Measurements from ENCODE around the gene FCAMR.

FCAMR gene

DNA sequence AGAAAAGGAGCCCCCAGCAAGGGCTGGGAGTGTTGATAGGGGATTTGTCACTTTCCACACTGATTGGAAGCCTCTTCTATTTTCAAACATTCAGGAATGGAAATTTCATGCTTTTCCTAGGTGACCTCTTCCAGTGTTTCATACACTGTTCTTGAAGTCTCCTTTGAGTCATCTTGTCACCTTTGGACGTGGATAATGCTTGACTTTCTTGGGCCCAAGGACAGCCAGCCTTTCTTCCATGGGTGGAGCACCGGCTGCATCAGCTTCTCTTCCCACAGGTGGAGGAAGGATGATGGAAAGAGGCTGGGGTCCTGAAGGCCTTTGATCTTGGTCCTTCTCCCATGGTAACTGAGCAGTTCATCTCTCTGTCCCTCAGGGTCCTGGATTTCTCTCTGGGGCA, 12.1 kb downstream of the FCAMR start:
- no peaks in the 10 kb centered on the region for H3K4me1 ChIP-seq (ENCODE audit: low read depth, poor library complexity, severe bottlenecking)
- H3K4me3 ChIP-seq (IDR thresholded peaks at IDR 0.05; ENCODE audit: insufficient read depth, low read depth, low read length): no peak overlapping the region
- no peak overlapping the region for H3K9ac ChIP-seq
- no peaks in the 10 kb centered on the region for H4K20me1 ChIP-seq (ENCODE audit: insufficient read depth)
- TF ChIP-seq, protein P1, sequence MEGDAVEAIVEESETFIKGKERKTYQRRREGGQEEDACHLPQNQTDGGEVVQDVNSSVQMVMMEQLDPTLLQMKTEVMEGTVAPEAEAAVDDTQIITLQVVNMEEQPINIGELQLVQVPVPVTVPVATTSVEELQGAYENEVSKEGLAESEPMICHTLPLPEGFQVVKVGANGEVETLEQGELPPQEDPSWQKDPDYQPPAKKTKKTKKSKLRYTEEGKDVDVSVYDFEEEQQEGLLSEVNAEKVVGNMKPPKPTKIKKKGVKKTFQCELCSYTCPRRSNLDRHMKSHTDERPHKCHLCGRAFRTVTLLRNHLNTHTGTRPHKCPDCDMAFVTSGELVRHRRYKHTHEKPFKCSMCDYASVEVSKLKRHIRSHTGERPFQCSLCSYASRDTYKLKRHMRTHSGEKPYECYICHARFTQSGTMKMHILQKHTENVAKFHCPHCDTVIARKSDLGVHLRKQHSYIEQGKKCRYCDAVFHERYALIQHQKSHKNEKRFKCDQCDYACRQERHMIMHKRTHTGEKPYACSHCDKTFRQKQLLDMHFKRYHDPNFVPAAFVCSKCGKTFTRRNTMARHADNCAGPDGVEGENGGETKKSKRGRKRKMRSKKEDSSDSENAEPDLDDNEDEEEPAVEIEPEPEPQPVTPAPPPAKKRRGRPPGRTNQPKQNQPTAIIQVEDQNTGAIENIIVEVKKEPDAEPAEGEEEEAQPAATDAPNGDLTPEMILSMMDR (conservative IDR thresholded peaks at IDR 0.05; ENCODE audit: low read depth, low read length): no peak
- H2AFZ ChIP-seq (ENCODE audit: low read depth): no peak overlapping the region
- H3K79me2 ChIP-seq (ENCODE audit: insufficient read depth, low read depth): no peaks in the 10 kb centered on the region
- H3K27me3 ChIP-seq (ENCODE audit: insufficient read depth, low read depth): no peaks in the 10 kb centered on the region
- H3K4me2 ChIP-seq: no peak overlapping the region
- no peaks in the 10 kb centered on the region for H3K36me3 ChIP-seq (ENCODE audit: insufficient read depth)
- no peak overlapping the region for H3K27ac ChIP-seq

DNA sequence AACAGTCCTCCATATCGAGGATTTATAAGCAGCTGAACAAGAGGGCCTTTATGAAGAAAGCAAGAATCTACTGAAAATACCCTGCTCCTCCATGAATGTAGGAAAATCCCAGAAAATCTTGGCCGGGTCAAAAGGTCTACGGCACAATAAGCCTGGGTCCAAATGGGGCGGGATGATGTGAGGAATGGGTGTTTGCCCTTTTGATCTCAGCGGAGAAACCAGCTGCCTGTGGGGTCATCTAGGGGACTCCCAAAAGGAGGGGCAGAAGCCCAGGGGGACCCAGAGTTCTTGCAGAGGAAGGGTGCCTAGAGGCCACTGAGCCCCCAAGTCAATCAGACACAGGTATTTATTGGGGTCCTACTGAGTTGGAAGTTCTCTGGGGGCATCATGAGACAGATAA, 12.6 kb downstream of the FCAMR start:
- H2AFZ ChIP-seq (ENCODE audit: low read depth): no peak overlapping the region
- TF ChIP-seq, protein P1 (conservative IDR thresholded peaks at IDR 0.05; ENCODE audit: low read depth, low read length): no peak
- H3K27ac ChIP-seq: no peak overlapping the region
- H4K20me1 ChIP-seq (ENCODE audit: insufficient read depth): no peaks in the 10 kb centered on the region
- no peak overlapping the region for H3K4me2 ChIP-seq
- no peak overlapping the region for H3K9ac ChIP-seq
- no peaks in the 10 kb centered on the region for H3K79me2 ChIP-seq (ENCODE audit: insufficient read depth, low read depth)
- no peaks in the 10 kb centered on the region for H3K27me3 ChIP-seq (ENCODE audit: insufficient read depth, low read depth)
- no peak overlapping the region for H3K4me3 ChIP-seq (IDR thresholded peaks at IDR 0.05; ENCODE audit: insufficient read depth, low read depth, low read length)
- H3K4me1 ChIP-seq (ENCODE audit: low read depth, poor library complexity, severe bottlenecking): no peaks in the 10 kb centered on the region
- H3K36me3 ChIP-seq (ENCODE audit: insufficient read depth): no peaks in the 10 kb centered on the region

DNA sequence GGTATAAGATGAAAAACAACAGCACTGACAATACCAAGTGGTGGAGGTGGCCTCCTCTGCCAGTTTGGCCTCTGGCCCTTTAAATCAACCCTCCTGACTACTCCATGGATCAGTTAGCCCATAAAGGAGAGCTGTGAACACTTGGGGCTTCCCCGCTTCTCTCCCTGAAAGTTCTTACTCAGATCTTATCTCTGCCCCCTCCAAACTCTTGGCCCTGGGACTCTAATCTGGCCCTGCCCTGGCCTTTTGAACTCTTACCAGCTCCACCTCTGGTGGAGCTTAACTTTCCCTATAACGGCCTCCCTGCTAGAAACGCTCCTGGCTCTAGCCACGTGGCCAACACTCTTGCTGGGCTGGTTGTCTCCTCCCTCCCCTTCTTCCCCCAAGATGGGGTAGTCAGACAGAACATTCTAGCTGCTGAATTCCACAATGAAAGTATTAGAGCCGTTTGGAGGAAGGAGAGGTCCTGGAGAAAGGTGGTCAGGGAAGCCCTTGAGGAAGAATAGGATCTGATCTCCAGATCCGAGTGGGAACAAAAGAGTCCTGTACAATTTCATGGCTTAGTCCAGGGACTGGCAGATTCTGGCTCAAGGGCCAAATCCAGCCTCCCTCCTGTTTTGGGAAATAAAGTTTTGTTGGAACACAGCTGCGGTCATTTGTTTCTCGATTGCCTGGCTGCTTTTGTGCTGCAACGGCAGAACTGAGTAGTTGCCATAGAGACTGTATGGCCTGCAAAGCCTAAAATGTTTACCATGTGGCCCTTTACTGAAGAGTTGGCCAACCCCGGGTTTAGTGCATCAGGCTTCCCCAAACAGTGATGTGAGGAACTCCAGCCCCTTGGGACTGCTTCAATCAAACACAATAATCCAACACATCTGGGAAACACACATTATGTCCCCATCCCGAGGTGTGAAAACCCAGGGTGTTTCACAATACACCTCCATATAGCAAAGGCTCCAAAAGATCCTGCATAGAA, 14.5 kb downstream of the FCAMR start:
- H4K20me1 ChIP-seq (ENCODE audit: insufficient read depth): no peaks in the 10 kb centered on the region
- H3K79me2 ChIP-seq (ENCODE audit: insufficient read depth, low read depth): no peaks in the 10 kb centered on the region
- TF ChIP-seq, protein P1 (conservative IDR thresholded peaks at IDR 0.05; ENCODE audit: low read depth, low read length): no peak
- no peaks in the 10 kb centered on the region for H3K4me1 ChIP-seq (ENCODE audit: low read depth, poor library complexity, severe bottlenecking)
- H3K27me3 ChIP-seq (ENCODE audit: insufficient read depth, low read depth): no peaks in the 10 kb centered on the region
- H3K4me3 ChIP-seq (IDR thresholded peaks at IDR 0.05; ENCODE audit: insufficient read depth, low read depth, low read length): no peak overlapping the region
- H3K4me2 ChIP-seq: no peak overlapping the region
- no peaks in the 10 kb centered on the region for H3K36me3 ChIP-seq (ENCODE audit: insufficient read depth)
- H3K9ac ChIP-seq: no peak overlapping the region
- no peak overlapping the region for H3K27ac ChIP-seq
- H2AFZ ChIP-seq (ENCODE audit: low read depth): no peak overlapping the region

DNA sequence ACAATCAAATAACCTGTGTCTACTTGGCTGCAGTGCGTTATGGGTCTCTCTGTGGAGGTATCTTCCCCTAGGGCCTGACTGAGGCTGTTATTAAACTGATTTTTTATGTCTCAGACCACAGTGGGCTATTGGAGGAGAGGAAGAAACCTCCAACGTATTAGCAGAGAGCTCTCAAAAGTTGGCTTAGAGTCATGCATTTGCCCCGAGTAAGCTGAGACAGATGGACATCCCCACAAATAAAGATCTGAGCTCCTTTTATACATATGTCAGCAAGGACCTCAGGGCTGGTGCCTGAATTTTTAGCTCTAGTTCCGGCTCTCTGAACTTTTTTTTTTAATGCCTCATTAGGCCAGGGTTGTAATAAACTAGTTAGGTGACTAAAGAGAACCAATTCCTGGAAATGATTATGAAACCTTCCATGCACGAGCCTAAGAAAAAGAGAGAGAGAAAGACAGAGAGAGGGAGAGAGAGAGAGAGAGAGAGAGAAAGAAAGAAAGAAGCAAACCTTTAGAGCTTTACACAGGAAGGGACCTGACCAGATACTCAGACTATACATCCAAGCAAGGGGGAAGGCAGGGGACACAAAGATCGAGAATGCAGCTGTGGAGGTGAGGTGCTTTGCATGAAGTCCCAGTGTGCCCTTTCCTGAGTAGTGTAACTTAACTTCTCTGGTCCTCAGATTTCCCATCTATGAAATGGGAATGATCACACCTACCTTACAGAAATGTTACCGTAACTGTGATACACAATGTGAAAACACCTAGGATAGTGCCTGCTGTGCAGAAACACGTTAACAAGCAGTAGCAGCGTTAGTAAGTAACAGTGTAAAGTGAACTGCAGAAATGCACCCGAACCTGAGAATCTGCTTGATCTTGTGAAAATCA, 15.6 kb downstream of the FCAMR start:
- no peaks in the 10 kb centered on the region for H3K27me3 ChIP-seq (ENCODE audit: insufficient read depth, low read depth)
- no peaks in the 10 kb centered on the region for H3K79me2 ChIP-seq (ENCODE audit: insufficient read depth, low read depth)
- no peak overlapping the region for H3K4me2 ChIP-seq
- H3K27ac ChIP-seq: no peak overlapping the region
- H3K9ac ChIP-seq: no peak overlapping the region
- no peak overlapping the region for H3K4me3 ChIP-seq (IDR thresholded peaks at IDR 0.05; ENCODE audit: insufficient read depth, low read depth, low read length)
- TF ChIP-seq, protein P1 (conservative IDR thresholded peaks at IDR 0.05; ENCODE audit: low read depth, low read length): no peak
- no peaks in the 10 kb centered on the region for H4K20me1 ChIP-seq (ENCODE audit: insufficient read depth)
- no peak overlapping the region for H2AFZ ChIP-seq (ENCODE audit: low read depth)
- H3K36me3 ChIP-seq (ENCODE audit: insufficient read depth): no peaks in the 10 kb centered on the region
- no peaks in the 10 kb centered on the region for H3K4me1 ChIP-seq (ENCODE audit: low read depth, poor library complexity, severe bottlenecking)
